T-helper 22 cell (primary cell): ENCODE measurements around the gene USP35.
"Not testable (repeated sequence)": the region's sequence is repeated elsewhere in the genome, so short reads cannot be mapped to it uniquely, and the experiment has no call there.

Experiments
- DNase-seq: peaks from one replicate; pipeline ENCODE4 v3.0.0-alpha.2; 2020; ENCODE audit warnings: low read depth

The USP35 gene

DNA sequence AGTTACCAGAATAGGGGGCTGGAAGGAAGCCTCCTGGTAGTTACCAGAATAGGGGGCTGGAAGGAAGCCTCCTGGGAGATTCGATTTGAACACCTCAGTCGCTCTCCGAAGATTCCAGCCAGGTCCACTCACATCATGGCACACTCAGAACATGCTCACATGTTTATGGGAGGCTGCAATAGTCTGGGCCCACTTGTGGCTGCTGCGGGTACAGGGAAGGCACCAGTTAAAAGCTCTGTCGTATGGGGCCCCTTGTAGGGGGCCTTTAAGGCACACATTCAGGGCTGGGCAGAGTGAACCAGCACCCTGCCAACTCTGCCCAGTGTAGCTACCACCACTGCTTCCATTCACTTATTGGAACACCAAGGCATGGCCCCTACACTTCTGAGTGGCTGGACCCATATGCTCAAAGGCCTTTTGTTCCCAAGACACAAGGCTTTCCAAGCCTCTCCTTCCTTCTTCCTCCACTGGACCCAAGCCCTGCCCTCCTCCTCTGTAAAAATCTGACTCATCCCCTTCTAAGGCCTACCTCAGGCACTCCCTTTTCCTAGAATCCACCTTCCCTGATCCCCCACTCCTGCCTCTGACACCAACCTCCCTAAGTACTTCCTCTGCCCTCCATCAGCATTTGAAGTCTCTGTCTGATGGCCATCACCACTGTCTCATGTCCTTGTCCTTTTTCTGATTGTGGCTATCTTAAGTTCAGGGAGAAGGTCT, 28.0 kb downstream of the USP35 start:
- no peak for DNase-seq

DNA sequence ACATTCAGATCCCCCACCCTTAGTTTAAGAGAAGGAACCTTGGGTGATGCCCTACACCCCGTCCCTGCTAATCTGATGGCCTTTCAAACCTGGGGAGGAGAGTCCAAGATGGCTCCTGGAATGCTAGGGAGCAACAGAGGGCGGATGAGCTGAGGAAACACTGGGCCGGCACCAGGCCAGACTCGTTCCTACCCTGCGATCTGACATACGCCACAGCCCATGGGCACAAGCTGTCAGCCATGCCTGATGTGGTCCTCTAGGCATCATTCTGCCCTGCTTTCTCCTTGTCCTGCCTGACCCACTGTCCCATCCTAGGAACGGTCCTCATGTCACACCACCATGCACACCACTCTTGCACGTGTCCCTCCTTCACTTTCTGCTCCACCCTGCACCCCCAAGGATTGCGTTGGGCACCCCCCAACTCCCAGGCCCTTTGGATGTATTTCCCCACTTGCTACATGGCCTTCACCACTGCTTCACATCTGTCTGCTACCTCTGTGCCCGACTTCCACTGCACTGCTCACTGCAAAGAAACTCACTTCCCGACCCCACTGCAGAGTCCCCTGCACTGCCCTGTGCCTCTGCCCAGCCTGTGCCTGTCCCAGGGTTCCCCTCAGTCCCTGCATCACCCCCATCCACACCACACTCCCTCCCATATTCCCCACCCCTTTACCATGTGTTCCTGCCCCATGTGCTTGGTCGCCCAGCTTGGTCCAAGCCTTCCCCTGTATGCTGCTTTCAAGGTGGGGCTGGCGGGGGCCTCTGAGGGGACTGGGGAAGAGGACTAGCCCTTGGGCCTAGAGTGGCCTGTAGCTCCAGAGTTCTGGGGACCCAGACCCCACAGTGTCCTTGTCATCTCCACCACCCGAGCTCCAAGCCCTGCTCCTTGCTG, 29.2 kb downstream of the USP35 start:
- no peak for DNase-seq

DNA sequence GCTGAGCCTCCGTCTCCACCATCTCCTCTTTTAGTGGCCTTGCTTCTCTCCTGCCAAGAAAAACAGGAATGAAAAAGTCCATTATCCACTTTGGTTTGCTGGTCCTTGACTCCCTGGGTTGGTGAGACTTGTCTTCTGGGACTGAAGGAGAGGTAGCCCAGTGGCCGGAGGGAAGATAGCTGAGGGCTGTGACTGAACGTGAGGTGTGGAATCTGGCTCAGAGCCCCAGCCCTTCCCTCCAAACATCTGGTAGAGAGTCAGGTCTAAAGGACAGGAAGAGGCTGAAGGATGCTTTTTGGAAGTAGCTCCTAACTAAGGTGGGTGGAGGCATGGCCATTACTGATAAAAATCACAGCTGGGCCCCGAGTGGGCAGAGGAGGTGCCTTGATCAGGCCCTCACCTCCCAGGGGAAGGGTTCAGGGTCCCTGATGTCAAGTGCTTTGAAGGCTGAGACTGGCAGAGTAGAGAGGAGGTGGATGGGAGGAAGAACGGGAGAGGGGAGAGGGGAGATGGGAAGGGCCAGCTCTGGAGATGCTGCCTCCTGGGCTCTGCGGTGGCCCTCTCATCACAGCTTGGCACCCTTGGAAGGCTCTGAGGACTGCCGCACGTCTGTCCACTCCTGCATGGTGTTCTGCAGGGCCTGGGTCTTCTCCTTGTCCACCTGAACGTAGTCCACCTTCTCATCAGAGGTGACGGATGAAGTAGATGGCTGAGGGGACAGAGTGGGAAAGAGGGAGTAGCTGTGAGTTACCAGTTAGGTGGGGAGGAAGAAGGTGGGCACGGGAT, 30.2 kb downstream of the USP35 start:
- DNase-seq: no peak

DNA sequence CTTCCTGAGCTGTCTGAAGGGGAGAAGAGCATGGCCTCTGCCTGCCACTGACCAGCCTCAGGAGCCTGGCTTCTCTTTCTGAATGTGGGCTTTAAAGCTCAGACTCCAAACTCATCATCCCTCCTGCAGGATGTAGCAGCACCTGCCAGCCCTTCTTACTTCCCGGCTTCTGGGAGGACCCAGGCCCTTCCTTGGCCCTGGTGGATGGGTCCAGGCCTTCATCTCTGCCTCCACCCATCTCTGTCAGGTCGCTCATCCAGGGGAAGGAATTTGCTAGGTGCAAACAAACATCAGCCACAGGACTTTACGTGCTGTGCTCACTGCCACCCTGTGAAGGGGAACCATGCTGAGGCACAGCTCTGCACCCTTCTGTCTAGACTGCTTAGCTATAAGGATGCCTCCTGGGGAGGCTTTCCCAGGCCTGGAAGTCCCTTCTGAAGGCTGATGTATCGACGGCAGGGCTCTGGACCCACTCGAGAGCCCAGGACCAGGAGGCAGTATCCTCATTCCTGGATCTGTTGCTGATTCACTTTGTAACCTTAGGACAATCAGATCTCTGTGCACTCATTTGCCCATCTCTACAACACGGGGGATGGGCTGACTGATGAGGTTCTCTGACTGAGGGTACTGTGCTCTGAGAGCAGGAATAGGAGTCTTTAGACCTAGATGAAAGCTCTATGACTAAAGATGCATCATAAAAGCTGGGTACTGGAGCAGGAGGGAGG, 30.9 kb downstream of the USP35 start:
- no peak for DNase-seq

DNA sequence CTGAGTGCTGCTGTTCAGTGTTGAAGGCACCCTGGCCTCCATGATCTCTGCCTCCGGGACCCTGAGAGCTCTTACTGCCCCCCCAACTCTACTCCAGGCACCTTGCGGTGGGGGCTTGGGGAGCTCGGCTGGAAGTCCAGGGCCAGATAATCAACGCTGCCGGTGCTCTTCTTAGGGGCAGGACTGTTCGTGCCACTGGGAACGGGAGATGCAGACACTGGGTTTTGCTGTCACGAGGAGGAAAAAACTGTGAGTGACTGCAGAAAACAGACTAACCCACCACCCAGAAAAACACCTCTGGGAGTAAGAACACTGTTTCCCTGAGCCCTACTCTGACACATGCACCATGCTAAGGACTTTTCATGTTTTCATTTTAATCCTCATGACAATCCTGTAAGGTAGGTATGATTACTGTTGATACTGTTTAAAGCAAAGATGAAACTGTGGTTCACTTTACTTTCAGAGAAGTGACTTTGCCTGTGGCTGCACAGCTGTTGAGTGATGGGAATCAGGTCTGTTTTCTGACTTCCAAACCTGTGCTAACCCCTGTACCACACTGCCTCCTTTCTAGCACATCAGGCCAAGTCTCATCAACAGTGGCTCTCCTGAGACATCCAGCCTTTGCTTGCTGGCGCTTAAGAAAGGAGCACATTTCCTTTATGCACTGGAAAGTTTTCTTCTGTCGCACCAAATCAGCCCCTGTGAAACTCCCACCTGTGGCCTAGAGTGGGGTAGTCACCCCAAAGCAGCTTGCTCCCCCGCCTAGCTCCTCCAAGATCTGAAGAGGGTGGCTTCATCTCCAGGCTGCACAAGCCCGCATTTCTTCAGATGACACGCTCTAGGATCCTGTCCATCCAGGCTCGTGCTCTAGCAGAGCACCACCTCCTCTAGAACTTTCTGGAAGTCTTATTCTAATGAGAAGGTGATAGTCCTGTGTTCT, 31.8 kb downstream of the USP35 start:
- DNase-seq: no peak

DNA sequence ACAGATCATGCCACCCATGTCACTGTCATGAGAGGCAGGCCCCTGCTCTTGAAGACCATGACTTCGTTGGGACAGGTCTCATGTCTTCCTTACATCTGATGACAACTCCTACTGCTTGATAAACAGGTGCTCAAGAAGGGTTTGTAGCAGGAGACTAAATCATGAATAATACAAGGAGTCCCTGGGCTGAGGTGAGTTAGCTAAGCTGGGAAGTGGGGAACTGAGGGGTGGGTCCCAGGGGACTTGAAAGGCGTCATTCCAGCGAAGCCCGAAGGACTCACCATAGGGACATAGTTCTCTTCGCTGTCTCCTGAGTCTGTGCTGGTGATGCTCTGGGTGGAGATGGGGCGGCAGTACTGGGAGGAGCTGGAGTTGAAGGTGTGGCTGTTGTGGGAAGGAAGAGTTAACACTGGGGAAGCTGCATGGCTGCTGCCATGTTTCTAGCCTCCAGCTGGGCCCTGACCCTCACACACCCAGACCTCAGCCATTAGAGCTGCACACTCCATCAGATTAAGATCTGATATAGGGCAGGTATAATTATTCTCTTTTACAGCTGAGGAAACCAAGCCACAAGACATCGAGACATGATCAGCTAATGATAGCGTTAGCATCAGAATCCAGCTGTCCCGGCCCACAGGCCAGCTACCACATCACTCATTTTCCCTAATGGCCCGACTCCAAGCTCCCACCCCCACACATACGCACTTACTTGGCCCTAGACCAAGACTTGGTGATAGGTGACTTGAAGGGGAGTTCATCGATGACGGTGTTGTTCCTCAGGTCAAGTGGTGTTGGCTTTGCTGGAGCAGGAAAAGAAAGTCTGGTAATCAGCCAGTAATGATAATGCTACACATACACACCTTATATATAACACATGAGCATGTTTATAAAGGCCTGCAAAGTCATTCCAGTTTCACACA, 32.9 kb downstream of the USP35 start:
- DNase-seq: no peak

DNA sequence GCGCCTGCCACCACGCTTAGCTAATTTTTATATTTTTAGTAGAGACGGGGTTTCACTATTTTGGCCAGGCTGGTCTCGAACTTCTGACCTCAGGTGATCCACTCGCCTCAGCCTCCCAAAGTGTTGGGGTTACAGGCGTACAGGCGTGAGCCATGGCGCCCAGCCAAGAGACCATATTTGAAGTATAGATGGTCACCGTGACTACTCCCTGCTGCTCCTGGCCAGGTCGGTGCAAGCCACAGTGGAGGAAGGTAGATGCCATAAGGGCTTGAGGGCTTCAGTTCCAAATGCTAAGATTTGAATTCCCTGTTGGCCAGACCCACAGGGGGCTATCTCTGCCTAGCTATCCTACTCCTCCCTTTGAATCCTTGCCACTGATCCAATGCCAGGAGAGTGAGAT, 34.0 kb downstream of the USP35 start:
- not testable (repeated sequence) for DNase-seq

DNA sequence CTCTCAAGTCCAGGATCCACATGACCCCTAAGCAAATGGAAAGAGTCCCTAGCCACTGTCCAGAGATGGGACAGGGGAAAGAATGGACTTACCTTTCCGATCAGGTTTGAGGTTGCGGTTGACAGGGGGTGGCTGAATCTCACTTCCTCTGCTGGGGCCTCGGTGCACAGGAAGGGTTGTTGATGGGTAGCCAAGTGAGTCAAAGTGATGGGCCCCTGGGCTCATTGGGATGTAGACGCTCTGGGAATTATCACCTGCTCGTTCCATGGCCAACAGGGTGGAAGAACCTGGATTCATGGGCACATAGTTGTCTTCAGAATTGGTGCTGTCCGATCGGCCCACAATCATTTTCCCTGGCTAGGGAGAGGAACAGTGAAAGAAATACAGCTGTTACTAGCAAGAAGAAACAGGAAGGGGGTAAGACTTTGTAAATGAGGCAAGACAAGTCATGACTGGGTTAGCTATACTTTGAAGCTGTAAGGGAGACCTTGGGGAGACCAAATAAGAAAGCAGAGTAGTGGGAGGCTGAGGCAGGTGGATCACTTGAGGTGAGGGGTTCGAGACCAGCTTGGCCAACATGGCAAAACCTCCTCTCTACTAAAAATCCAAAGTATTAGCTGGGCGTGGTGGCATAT, 34.7 kb downstream of the USP35 start:
- no peak for DNase-seq

DNA sequence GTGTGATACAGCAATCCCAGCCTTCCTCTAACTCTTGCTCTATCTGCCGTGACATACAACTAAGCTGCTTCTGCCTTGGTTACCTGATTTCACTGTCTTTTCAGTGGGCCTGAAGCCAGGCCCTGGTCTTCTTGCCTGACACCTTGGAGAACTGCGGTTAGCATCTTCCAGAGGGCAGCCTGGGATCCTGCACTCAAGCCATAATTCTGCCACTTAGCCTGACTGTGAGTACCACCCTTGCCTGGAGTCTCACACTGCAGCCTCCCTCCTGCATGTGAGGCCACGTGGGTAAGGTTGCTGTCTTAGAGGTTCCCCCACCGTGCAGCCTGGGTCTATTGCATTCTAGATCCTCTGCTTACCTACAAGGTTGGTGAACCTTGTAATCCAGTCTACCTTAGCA, 35.8 kb downstream of the USP35 start:
- no peak for DNase-seq

DNA sequence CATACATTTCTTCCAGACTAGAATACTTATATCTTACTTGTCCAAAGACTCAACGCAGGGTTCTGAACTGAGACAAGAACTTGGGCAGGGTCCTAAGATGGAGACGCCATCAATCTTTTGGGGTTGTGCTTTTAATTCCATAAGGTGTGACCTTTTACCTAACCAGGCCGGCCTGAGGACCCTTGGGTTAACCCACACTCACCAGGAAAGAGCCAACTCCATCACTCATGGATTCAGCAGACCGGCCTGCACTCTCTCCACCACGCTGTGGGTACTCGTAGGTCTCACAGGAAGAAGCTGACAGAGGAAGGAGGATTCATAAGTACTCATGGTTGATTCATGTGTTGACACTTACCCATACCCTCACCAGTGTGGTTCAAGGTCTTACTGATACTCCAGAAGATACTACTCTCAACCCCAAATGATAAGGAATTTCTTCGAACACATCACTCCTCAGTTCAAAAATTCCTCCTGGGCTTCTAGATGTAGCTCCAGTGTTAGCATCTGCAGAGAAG, 36.2 kb downstream of the USP35 start:
- DNase-seq: no peak

DNA sequence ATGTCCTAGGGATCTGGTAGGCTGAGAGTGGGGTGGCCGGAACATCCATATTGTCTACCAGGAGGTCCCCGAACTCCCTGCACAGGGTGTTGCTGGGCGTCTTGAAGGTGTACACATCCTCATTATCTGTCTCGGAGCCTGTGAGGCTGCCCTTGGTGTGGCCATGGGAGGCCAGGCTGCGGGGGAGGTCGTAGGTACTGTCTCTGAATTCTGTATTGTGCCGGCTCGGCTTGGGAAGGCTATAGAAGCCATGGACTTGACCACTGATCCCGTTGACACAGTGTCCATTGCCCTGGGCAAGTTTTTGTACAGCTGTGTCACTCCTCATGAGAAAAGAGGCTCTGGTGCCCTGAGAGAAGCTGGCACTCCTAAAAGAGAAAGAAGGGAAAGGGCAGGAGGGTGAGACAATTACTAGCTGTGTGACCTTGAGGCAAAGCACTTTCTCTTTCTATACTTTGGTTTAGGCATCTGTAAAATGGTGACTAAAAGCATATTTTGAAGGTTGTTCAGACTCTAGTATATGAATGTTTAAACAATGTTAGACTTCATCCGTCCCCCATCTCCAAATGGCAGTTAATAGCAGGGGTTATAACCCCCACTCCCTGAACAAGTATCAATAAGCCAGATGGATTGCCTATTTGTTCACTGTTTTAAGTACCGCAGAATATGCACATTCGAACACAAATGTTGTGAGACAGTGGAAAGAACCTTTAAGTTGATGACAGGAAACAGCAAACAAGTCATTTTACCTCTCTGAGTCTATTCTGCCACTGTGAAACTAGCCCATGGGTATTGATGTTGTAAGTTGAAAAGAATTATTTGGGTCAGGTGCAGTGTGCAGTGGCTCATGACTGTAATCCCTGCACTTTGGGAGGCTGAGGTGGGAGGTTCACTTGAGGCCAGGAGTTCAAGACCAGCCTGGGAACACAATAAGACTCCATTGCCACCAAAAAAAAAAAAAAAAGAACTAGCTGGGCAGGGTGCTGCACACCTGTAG, 38.3 kb downstream of the USP35 start:
- DNase-seq: no peak

DNA sequence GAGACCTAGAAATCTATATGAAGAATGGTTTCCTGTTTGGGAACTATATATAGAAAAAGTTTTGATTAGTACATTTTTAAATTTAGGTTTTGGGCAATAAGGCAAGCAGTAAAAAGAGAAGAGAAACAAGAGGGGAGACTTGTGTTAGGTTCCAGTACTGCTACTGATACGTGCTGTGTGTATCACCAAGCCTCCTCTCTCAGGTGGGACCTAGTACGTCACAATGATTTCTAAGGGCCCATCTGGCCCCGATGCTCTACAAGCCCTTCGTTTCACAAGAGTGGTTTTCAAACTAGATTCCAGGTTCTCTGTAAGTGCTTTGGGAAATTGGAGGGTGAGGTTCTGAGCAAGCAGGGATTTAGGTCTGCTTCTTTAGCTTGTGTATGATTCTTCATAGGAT, 39.2 kb downstream of the USP35 start:
- no peak for DNase-seq

DNA sequence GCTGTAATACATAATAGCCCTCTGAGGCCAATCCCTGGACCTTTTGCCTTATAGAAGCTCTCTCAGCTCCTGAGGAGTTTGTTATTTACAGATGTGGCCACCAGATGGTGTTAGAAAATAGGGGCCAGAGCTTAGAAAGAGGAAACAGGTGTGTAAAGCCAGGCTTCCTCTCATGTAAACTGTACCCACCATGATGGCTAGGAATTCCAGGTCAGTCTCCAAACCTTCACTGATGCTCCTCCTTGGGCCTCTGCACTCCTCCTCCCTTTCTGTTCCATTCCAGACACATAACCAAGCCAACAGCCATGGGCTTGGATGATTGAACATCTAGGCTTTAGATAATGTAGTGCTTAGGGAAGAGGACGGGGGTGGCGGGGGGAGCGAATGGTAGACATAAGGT, 39.7 kb downstream of the USP35 start:
- no peak for DNase-seq

DNA sequence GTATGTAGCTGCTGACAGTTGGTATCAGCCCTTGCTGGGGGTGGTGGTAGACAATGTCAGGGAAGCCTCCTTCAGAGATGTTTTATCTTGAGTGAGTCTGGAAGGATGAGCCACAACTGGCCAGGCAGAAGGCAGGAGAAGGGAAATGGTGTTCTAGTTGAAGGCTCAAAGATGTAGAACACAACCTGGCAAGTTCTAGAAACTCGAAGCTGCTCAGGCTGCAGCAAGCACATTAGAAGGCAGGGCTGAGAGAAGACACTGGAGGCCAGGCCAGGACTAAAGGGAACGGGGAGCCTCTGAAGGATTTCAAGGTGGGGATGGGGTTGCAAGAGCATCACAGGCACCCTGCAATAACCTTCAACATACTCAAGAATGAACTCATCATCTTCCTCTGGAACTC, 40.4 kb downstream of the USP35 start:
- no peak for DNase-seq

DNA sequence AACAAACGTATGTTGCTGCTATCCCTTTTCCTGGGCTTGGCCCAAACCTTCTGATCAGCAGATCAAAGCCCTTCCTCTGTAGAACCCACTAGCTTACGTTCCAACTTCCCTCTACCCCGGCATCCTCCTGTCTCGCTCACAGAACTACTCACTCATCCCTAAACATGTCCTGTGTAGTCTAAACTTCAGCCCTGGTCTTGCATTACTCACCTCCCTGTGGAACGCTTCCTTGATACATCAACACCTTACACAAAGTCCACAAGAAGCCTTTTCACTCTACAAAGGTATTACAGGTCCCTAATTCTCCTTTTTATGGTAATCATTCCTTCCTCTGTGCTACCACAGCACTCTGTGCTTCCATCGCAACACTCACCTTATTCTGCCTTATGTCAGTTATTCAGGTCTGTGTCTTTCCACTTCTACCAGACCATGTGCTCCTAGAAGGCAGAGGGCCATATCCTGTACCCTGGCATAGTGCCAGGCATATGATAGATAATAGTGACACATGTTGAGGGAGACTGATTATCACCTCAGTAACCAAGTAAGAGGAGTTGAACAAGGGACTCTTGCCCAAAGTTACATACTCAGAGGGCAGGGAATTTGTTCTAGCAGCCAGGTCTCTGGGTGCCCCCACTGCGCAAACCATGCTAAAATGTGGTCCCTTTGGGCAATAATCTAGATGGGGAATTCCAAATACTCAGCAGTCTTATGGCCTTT, 41.6 kb downstream of the USP35 start:
- no peak for DNase-seq

DNA sequence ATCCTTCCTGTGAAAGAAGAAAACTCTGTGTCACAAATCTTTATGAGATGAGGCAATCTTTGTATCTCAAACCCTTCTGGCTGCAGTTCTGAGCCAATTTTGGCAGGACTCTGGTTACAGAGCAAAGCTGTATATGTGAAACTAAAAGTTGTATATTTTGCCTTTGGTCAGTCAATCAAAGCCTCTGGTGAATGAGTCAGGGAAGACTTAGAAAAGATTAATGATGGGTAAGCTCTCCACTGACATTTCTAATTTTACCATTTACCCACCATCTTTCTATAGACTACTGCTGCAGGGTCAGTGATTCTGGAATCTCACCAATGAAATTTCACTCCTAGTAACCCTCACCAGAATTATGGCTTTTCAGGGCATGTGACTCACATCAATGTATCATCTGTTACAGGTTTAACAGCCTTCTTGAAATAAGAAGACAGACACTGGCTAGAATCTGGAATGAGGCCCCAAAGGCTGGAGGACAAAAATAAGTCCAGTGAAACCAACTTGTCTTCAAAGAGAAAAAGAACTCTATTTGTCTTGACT, 43.3 kb downstream of the USP35 start:
- no peak for DNase-seq

DNA sequence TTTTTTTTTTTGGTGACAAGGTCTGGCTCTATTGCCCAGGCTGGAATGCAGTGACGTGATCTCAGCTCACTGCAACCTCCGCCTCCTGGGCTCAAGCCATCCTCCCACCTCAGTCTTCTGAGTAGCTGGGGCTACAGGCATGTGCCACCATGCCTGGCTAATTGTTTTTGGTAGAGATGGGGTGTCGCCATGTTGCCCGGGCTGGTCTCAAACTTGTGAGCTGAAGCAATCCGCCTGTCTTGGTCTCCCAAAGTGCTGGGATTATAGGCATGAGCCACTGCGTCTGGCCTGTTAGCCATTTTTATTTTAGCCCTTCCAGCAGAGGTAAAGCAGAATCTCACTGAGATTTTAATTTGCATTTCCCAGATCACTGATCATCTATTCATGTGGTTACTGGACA, 44.3 kb downstream of the USP35 start:
- not testable (repeated sequence) for DNase-seq
